C4-2B (cell line): ENCODE results near the gene KCNJ4.

Experiments used
- ZFX ChIP-seq: fragments of 450-650 bp; IDR thresholded peaks from 2 replicates; pipeline ENCODE4 v1.6.1; 2017
- TF ChIP-seq, protein P1 (sequence below): fragments of 450-650 bp; conservative IDR thresholded peaks from 2 replicates; pipeline ENCODE4 v1.5.1; 2017; ENCODE audit warnings: mild to moderate bottlenecking

DNA sequence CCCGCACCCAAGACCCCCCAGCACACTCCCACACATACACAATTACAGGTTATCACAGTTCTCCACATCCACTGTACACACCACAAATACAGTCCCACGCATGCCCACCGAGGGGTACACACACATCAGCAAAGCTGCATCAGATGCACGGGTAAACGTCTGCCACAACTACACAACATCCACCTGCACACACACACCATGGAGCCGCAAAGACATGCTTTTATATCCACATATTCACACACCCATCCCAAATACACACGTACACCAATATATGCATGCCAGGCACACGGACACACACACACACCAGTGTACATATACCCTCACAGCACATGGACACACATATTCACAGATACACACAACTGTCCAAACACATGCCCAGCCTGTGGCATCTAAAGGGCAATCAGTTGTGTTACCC is 5.4 kb upstream of the KCNJ4 start:
- TF ChIP-seq, protein P1, sequence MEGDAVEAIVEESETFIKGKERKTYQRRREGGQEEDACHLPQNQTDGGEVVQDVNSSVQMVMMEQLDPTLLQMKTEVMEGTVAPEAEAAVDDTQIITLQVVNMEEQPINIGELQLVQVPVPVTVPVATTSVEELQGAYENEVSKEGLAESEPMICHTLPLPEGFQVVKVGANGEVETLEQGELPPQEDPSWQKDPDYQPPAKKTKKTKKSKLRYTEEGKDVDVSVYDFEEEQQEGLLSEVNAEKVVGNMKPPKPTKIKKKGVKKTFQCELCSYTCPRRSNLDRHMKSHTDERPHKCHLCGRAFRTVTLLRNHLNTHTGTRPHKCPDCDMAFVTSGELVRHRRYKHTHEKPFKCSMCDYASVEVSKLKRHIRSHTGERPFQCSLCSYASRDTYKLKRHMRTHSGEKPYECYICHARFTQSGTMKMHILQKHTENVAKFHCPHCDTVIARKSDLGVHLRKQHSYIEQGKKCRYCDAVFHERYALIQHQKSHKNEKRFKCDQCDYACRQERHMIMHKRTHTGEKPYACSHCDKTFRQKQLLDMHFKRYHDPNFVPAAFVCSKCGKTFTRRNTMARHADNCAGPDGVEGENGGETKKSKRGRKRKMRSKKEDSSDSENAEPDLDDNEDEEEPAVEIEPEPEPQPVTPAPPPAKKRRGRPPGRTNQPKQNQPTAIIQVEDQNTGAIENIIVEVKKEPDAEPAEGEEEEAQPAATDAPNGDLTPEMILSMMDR: no peak
- TF ChIP-seq ZFX: no peak
